RWPE2 (cell line): ENCODE results near the gene FCER1G.

ENCODE experiments used
- ATAC-seq: fragments of 200-7000 bp; cut with Tn5 transposase; 3 replicates; pipeline ENCODE4 v1.9.1; 2021; ENCODE audit warnings: low read depth
- DNase-seq: peaks from one replicate; pipeline ENCODE4 v3.0.0-alpha.2; 2020; ENCODE audit warnings: low spot score
- H3K27ac ChIP-seq: fragments of 450-650 bp; 2 replicates; pipeline ENCODE4 v1.5.1; 2017; ENCODE audit warnings: mild to moderate bottlenecking; ENCODE audit not compliant: poor library complexity, severe bottlenecking
- H3K27me3 ChIP-seq: fragments of 250-450 bp; sonication (Bioruptor Pico); 2 replicates; pipeline ENCODE4 v1.5.1; 2021; ENCODE audit warnings: mild to moderate bottlenecking, moderate library complexity; ENCODE audit not compliant: insufficient read depth, poor library complexity, severe bottlenecking
- H3K36me3 ChIP-seq: fragments of 250-450 bp; sonication (Bioruptor Pico); 2 replicates; pipeline ENCODE4 v1.5.1; 2020; ENCODE audit warnings: low read depth, mild to moderate bottlenecking, moderate library complexity
- H3K4me1 ChIP-seq: fragments of 250-450 bp; sonication (Bioruptor Pico); 2 replicates; pipeline ENCODE4 v1.5.1; 2021; ENCODE audit warnings: mild to moderate bottlenecking, moderate library complexity; ENCODE audit not compliant: insufficient read depth, poor library complexity, severe bottlenecking
- H3K4me3 ChIP-seq: fragments of 250-450 bp; sonication (Bioruptor Pico); 2 replicates; pipeline ENCODE4 v1.5.1; 2021; ENCODE audit warnings: mild to moderate bottlenecking, moderate library complexity; ENCODE audit not compliant: severe bottlenecking
- H3K9me3 ChIP-seq: fragments of 250-450 bp; sonication (Bioruptor Pico); 2 replicates; pipeline ENCODE4 v1.5.1; 2021; ENCODE audit warnings: mild to moderate bottlenecking, moderate library complexity; ENCODE audit not compliant: severe bottlenecking
- TF ChIP-seq, protein P1 (sequence below): fragments of 450-650 bp; IDR thresholded peaks from one replicate; pipeline ENCODE4 v1.5.1; 2017; ENCODE audit warnings: mild to moderate bottlenecking, moderate library complexity; ENCODE audit not compliant: poor library complexity, severe bottlenecking

Gene FCER1G

DNA sequence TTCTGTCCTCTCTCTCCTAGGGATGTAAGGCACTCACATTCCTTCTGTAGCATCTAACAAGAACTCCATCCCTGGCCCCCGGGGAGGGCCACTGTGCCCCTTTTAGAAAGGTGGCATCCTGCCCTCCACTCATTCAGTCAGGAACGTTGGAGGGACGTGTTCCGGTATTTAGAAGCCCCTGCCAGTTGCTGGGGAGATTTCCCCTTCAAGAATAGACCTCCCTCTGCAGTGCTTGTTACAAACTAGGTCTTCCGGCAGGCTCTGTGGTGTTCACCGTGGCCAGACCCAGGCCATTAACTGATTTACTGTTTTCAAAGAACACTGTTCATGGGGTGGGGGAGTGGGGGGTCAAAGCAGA, 44.2 kb downstream of the FCER1G start:
- DNase-seq (no peak), ATAC-seq (no peak)
- Histone ChIP-seq H3K4me3 (no peak overlapping the region), H3K9me3 (no peaks in the 10 kb centered on the region), H3K36me3 (no peaks in the 10 kb centered on the region), H3K27ac (no peak overlapping the region), H3K4me1 (peaks cover 9% of the 10 kb centered on the region), H3K27me3 (peaks cover 9% of the 10 kb centered on the region)
- TF ChIP-seq, protein P1, sequence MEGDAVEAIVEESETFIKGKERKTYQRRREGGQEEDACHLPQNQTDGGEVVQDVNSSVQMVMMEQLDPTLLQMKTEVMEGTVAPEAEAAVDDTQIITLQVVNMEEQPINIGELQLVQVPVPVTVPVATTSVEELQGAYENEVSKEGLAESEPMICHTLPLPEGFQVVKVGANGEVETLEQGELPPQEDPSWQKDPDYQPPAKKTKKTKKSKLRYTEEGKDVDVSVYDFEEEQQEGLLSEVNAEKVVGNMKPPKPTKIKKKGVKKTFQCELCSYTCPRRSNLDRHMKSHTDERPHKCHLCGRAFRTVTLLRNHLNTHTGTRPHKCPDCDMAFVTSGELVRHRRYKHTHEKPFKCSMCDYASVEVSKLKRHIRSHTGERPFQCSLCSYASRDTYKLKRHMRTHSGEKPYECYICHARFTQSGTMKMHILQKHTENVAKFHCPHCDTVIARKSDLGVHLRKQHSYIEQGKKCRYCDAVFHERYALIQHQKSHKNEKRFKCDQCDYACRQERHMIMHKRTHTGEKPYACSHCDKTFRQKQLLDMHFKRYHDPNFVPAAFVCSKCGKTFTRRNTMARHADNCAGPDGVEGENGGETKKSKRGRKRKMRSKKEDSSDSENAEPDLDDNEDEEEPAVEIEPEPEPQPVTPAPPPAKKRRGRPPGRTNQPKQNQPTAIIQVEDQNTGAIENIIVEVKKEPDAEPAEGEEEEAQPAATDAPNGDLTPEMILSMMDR = no peak

DNA sequence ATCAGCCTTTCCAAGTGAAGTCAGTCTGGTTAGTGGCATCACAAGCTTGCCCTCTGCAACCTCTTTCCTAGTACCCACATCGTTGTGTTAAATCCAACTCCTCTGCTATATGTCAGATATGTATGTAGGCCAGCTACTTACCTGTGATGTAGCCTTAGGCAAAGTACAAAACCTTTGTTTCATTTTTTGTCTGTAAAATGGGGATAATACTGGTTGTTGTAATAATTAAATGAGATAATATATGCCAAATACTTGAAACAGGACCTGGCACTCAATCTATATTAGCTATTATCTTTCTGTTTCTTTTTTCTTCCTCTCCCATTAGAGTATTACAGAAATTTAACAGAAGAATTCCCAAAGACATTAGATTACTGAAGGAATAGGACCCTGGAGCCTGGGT, 44.7 kb downstream of the FCER1G start:
- Histone ChIP-seq H3K9me3 (no peaks in the 10 kb centered on the region), H3K4me1 (peaks cover 9% of the 10 kb centered on the region), H3K4me3 (no peak overlapping the region), H3K36me3 (no peaks in the 10 kb centered on the region), H3K27ac (no peak overlapping the region), H3K27me3 (peaks cover 9% of the 10 kb centered on the region)
- DNase-seq (no peak), ATAC-seq (no peak)
- TF ChIP-seq, protein P1 = no peak

DNA sequence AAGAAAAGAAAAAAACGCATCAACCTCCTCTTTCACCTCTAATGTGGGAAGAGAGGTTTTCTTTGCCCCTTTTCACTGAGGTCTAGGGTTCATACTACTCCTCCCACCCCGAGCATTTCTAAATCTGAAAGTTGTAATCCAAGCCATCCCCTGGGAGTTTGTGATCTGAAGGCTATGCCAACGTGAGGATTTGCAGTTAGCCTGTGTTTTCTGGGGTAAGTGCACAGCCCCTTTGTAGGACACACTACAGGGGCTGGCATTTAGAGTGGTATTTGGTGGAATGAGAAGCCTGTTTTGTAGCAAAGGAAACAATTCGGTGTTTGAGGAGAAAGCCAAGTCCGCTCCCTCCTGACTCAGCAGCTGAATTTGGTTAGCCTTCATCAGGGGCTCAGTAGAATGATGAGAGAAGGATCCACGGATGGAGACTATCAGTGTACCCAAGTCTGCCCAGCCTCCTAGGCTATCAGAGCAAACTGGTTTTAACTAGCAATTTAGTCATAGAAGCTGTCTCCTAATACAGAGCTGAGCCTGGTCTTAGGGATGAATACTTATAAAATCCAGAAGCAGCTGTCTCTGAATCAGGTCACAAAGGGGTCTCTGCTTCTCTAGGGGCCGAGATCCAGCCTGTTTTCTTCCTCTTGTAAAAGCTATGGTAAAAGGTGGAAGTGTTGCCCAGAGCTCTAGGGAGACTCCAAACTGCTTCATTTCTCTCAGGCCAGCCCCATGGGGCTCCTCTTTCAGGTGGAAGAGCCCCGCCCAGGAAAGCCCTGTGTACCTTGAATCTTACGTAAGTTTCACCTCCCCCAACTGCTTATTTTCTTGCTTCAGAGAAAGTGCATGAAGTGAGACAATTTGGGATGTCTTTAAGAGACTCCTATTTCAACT, 45.5 kb downstream of the FCER1G start:
- peak; percentile 45; the same call in 2 of the 3 replicates for ATAC-seq
- Histone ChIP-seq H3K4me3 (no peak overlapping the region), H3K9me3 (no peaks in the 10 kb centered on the region), H3K27ac (no peak overlapping the region), H3K27me3 (peaks cover 9% of the 10 kb centered on the region), H3K4me1 (peaks cover 9% of the 10 kb centered on the region), H3K36me3 (no peaks in the 10 kb centered on the region)
- no peak for DNase-seq
- TF ChIP-seq, protein P1 = no peak

- Histone ChIP-seq H3K4me3 (no peak overlapping the region), H3K27ac (no peak overlapping the region), H3K4me1 (peaks cover 9% of the 10 kb centered on the region), H3K9me3 (no peaks in the 10 kb centered on the region), H3K27me3 (peaks cover 9% of the 10 kb centered on the region), H3K36me3 (no peaks in the 10 kb centered on the region)
- TF ChIP-seq, protein P1 = no peak
- ATAC-seq (no peak), DNase-seq (no peak)
Measured at GRCh38 chr1:161261261-161262235, 46.5 kb downstream of the FCER1G start.
